ENCODE data around the gene MARCHF7. TPM values are rescaled to one million over a fixed set of nuclear protein-coding genes. Genes with fewer than 3 reads are reported as not detected.

MARCHF7 gene
- total and polyA plus RNA-seq, 8 donors: 4.9 to 150 (median 42.6) TPM

DNA sequence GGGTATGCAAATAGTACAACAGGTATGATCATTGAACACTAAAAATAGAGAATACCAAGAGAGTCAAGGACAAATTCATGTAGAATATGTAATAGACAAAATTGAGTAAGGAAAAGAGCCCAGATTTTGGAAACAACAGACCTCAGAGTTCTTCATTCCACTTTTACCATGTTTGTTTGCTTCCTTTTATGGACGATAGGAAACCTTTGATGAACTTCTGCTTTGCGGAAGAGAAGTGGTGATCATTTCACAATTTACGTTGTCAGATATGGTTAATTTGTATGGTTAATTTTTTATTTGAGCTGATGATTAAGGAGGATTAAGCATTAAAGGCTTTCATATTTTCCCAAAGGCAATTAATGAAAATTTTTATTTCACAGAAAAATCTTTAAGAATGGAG, 16.3 kb downstream of the MARCHF7 start:
- DNase-seq: no peak
- TF ChIP-seq POLR2A (IDR thresholded peaks at IDR 0.05): no peak
- TF ChIP-seq, protein P1, sequence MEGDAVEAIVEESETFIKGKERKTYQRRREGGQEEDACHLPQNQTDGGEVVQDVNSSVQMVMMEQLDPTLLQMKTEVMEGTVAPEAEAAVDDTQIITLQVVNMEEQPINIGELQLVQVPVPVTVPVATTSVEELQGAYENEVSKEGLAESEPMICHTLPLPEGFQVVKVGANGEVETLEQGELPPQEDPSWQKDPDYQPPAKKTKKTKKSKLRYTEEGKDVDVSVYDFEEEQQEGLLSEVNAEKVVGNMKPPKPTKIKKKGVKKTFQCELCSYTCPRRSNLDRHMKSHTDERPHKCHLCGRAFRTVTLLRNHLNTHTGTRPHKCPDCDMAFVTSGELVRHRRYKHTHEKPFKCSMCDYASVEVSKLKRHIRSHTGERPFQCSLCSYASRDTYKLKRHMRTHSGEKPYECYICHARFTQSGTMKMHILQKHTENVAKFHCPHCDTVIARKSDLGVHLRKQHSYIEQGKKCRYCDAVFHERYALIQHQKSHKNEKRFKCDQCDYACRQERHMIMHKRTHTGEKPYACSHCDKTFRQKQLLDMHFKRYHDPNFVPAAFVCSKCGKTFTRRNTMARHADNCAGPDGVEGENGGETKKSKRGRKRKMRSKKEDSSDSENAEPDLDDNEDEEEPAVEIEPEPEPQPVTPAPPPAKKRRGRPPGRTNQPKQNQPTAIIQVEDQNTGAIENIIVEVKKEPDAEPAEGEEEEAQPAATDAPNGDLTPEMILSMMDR (IDR thresholded peaks at IDR 0.05): no peak
- TF ChIP-seq POLR2AphosphoS5 (IDR thresholded peaks at IDR 0.05): no peak
- TF ChIP-seq EP300 (IDR thresholded peaks at IDR 0.05): no peak
- intact Hi-C loops (cut with DNase I; ENCODE audit: low total_unique reads): no loop called here
- 76 to 82% (median 78%) methylated on average over 3 of the region's 3 CpGs for WGBS, 5 donors
- Histone ChIP-seq H3K9me3 (no peaks in the 10 kb centered on the region), H3K4me3 (no peak overlapping the region), H3K27ac (no peak overlapping the region), H3K4me1 (peaks cover 3 to 57% (median 21%) of the 10 kb centered on the region in 4 donors), H3K27me3 (no peaks in the 10 kb centered on the region), H3K36me3 (peaks cover 7 to 52% (median 49%) of the 10 kb centered on the region in 4 donors)

DNA sequence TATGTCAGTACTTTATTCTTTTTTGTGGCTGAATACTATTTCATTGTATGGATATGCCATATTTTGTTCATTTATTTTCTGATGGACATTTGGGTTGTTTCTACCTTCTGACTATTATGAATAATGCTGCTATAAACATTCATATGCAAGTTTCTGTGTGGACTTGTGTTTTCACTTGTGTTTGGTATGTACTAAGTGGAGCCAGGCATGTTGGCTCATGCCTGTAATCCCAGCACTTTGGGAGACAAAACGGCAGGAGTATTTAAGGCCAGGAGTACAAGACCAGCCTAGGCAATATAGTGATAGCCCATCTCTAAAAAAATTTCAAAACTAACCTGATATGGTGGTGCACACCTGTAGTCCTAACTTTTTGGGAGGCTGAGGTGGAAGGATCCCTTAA, 23.3 kb downstream of the MARCHF7 start:
- DNase-seq: no peak
- 89 to 99% (median 93%) methylated on average over 1 of the region's 1 CpG for WGBS, 5 donors
- no peak overlapping the region for H3K4me3 ChIP-seq
- no peaks in the 10 kb centered on the region for H3K9me3 ChIP-seq
- H3K4me1 ChIP-seq: peaks cover 0 to 47% (median 9%) of the 10 kb centered on the region in 4 donors
- TF ChIP-seq EP300 (IDR thresholded peaks at IDR 0.05) (no peak), POLR2A (IDR thresholded peaks at IDR 0.05) (no peak), POLR2AphosphoS5 (IDR thresholded peaks at IDR 0.05) (no peak)
- TF ChIP-seq, protein P1 (IDR thresholded peaks at IDR 0.05): no peak
- H3K36me3 ChIP-seq: peaks cover 7 to 84% (median 78%) of the 10 kb centered on the region in 4 donors
- intact Hi-C loops (cut with DNase I; ENCODE audit: low total_unique reads): no loop called here
- no peaks in the 10 kb centered on the region for H3K27me3 ChIP-seq
- no peak overlapping the region for H3K27ac ChIP-seq

DNA sequence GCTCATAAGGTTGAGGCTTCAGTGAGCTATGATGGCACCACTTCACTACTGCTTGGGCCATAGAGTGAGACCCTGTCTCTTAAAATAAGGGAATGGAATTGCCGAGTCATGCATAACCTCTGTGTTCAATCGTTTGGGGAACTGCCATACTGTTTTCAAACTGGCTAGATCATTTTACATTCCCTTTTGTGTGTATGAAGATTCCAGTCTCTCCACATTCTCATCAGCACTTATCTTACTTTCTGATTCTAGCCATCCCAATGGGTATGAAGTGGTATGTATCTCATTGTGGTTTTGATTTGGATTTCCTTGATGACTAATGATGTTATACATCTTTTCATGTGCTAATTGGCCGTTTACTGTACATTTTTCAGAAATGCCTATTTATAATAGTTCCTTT, 23.7 kb downstream of the MARCHF7 start:
- Histone ChIP-seq H3K27ac (no peak overlapping the region), H3K4me3 (no peak overlapping the region), H3K4me1 (peaks cover 0 to 51% (median 9%) of the 10 kb centered on the region in 4 donors), H3K36me3 (peaks cover 5 to 84% (median 75%) of the 10 kb centered on the region in 4 donors), H3K9me3 (no peaks in the 10 kb centered on the region), H3K27me3 (no peaks in the 10 kb centered on the region)
- intact Hi-C loops (cut with DNase I; ENCODE audit: low total_unique reads): no loop called here
- no peak for TF ChIP-seq EP300 (IDR thresholded peaks at IDR 0.05)
- TF ChIP-seq, protein P1 (IDR thresholded peaks at IDR 0.05): no peak
- TF ChIP-seq POLR2A (IDR thresholded peaks at IDR 0.05): no peak
- TF ChIP-seq POLR2AphosphoS5 (IDR thresholded peaks at IDR 0.05): no peak
- WGBS, 5 donors: 76 to 82% (median 80%) methylated on average over 3 of the region's 3 CpGs
- DNase-seq: no peak

DNA sequence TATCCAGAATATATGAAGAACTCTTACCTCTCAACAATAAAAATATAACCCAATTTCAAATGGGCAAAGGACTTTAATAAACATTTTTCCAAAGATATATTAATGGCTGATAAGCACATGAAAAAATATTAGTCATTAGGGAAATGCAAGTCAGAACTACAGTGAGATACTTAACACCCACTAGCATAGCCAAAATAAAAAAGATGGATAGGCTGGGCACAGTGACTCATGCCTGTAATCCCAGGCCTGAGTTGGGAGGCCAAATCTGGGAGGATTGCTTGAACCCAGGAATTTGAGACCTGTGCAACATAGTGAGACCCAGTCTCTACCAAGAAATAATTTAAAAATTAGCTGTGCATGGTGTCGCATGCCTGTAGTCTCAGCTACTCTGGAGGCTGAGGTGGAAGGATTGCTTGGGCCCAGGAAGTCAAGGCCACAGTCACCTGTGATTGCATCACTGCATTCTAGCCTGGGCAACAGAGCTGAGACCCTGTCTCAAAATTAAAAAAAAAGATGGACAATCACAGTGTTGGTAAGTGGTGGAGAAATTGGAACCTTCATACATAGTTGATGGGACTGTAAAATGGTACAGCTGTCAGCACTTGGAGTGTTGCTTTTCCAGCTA, 25.1 kb downstream of the MARCHF7 start:
- DNase-seq: no peak
- H3K27me3 ChIP-seq: no peaks in the 10 kb centered on the region
- no peaks in the 10 kb centered on the region for H3K9me3 ChIP-seq
- peaks cover 0 to 49% (median 9%) of the 10 kb centered on the region in 4 donors for H3K4me1 ChIP-seq
- peaks cover 0 to 76% (median 64%) of the 10 kb centered on the region in 4 donors for H3K36me3 ChIP-seq
- WGBS, 5 donors: 97 to 100% (median 100%) methylated on average over 1 of the region's 1 CpG
- intact Hi-C loops (cut with DNase I; ENCODE audit: low total_unique reads): no loop called here
- H3K4me3 ChIP-seq: no peak overlapping the region
- no peak overlapping the region for H3K27ac ChIP-seq
- TF ChIP-seq POLR2A (IDR thresholded peaks at IDR 0.05): no peak
- TF ChIP-seq POLR2AphosphoS5 (IDR thresholded peaks at IDR 0.05): no peak
- no peak for TF ChIP-seq EP300 (IDR thresholded peaks at IDR 0.05)
- TF ChIP-seq, protein P1 (IDR thresholded peaks at IDR 0.05): no peak

Data from stomach (tissue), 9 donors.